T-helper 2 cell (primary cell): ENCODE results near the gene MYO1A.

Experiments
- DNase-seq, 5 experiments: peaks; one replicate each; pipeline versions ENCODE4 v3.0.0 to v3.0.0-alpha.2; 2012 to 2022
- total RNA-seq, 2 donors: gene quantifications; one replicate each; lab custom pipeline; 2026; lab: John Stamatoyannopoulos, UW

The MYO1A gene
- 0.34 to 0.62 reads per million in 2 donors for total RNA-seq

DNA sequence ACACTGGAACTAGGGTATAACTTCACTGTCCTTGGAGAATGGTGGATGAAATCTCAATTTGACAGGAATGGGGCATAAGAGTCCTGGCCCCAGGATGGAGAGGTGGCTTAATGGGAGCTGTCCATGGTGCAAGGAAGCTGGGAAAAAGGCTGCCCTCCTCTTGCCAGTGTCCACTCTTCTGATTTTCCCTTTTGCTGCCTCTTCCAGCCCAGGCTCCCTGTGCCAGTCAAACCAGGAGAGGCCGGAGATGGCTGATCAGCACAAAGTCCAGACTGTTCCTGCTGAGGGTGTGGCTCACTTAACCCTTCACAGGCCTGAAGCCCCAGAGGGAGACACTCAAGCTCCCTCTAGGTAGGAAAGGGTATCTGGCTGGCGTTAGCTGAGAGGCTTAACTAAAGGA, at the start of gene MYO1A:
MYO1A (minus strand) TSS at position 240 of the 400 bp plus-strand sequence. CDS start 1,806 bp downstream, outside the sequence.
- no peak for DNase-seq

DNA sequence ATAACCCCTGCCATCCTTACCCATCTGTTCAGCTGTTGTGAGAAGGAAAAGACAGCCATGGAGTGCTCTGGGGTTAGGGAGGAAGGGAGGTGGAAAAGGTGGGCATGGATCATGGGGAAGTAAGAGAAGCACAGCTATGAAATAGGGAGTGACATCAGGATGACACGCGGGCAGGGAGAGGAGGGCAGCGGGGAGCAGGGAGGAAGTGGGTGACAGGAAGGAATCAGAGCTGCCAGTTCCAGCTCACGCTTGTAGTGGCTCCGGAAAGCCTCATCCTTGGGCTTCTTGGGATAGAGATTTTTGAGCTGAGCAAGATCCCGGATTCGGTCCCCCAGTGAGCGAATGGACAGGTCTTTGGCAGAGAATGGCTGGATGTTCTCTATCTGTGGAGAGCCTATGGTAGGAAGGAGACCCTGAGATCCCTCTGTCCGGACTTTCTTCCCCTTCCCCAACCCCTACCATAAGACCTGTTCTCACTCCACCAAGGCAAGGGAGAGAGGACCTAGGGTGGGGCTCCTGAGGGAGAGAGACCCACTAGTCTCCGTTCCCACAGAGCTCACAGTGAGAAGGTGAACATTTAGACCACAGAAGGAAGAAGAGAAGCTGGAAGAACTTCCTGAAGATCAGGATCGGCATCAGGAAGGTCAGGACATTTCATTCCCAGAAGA, 49.3 kb upstream of the MYO1A start:
- DNase-seq, result no peak

DNA sequence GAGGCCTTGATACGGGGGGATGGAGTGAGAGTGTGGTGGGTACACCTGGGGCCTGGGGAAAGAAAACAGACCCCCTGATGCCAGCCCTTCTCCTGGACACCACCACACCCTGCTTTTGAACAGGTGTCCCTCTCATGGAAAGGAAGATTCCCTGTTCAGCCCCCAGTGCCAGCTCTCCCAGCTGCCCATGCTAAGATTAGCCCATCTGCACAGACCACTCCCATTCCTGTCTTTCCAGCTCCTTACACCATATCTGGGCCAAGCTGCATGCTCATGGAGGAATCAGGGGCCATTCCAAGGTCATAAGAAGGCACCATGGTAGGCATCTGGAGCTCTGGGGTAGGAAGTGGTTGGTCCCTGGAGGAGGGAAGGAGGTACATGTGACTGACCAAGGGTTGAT, 48.6 kb upstream of the MYO1A start:
- no peak for DNase-seq

DNA sequence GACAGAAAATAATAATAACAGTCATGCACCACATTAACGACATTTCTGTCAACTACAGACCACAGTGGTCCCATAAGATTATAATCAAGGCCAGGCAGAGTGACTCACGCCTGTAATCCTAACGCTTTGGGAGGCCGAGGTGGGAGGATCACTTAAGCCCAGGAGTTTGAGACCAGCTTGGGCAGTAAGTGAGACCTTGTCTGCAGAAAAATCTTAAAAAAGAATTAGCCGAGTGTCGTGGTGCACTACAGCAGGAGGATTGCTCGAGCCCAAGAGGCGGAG, 47.6 kb upstream of the MYO1A start:
- DNase-seq, result no peak

DNA sequence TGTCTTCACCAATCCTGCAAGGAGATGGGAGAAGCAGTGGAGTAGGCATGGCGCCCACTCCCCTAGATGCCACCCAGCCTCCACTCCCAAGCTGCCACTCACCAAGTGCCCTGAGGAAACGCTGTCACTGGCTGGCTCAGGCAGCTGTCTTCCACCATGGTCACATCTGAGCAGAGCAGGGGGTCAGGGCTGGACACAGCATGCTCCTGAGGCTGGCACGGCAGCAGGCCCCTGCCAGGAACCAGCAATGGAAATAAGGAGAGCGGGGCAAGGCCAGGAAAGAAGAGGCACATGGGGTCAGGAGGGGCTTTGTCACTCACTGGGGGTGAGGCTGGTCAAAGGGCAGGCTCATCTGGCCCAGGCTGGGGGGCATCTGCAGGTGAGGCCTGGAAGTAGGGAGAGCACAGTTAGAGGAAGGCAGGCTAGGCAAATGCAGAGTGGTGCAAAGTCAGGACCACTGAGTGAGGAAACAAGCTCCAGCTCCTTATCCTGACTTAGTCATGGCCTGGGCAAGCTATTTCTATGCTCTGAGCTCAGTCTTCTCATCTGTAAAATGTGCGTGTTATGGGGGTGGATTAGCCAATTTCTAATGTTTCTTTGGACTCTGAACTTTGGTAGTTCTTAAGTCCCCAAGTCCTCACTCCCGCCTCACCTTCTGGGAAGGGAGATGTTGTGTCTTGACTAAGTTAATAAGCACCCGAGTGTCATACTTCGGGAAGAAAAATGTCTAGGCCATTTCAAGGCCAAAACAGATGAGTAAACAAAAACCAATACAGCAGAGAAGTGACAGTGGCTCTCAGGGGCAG, 47.0 kb upstream of the MYO1A start:
- no peak for DNase-seq

DNA sequence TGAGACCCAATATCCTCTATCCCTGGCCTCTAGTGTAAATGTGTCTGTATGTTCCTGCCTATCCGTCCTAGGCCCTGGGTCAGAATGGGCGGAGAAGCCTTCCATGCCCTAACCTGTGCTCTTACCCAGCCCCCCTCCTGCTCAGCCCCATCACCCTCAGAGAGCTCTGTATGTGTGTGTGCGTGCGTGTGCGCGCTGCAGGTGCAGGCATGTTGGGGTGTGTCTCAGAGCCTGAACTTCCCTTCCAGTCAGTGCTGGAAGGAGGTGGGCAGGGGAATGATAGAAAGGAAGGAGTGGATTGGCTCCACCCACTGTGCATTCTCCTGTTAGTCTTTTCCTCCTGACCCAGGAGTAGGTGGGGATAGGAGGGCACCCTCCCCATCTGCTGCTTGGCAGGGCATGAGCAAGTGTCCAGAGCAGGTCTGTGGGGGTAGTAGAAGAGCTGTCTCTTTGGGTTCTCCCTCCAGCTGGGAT, 46.2 kb upstream of the MYO1A start:
- DNase-seq, result no peak

DNA sequence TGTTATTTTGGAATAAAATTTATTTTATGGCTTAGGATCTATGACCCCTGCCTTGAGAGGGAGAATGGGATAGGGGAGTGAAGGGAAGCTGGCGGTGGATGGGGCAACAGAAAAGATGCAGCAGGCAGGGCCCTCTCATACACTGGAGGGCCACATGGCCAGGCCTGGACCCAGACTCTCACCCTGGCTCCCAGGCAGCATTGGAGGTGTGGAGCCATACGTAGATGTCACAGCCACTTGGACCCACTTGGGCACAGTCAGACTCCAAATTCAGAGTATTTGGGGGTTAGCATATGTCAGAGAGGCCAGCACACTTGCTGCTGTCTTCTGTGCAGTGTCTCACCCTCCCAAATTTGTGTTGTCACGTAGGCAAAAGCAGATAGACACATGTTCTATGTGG, 45.5 kb upstream of the MYO1A start:
- no peak for DNase-seq

DNA sequence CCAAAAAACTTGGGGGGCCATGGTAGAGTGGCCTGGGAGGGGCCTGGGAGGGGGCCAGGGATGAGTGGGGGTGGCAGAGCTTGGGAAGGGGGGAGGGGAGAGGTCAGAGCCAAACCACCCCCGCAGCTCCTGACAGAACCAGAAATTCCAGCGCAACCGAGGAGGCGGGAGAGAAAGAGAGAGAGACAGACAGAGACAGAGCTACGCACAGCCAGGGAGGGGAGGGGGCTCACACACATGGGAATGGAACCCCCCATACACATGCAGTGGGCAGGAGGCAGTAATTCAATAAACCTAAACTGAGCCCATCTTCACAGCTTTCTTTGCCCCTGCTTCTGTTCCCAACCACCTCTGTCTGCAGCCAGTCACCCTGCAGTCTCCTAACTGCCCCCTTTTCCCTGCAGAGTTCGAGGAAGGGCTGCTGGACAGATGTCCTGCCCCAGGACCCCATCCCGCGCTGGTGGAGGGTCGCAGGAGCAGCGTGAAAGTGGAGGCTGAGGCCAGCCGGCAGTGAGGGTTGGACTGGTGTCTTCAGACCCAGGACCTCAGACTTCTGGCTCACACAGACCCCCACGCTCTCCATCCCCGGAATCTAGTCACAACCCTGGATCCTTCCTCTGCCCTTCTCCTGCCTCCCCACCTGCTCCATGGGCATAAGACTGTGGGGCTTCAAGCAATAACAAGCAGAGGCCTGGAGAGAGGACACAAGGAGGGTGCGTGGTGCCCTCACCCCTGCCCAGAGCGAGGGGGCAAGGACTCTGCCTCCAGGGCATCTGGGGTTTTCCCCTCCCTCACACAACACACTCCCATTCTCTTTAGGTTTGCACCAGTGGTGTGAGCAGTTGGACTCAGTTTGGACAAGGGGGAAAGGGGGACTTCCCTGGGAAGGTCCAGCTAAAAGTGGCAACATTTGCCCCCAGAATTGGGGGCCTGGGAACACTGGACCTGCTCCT, 44.6 kb upstream of the MYO1A start:
- no peak for DNase-seq

DNA sequence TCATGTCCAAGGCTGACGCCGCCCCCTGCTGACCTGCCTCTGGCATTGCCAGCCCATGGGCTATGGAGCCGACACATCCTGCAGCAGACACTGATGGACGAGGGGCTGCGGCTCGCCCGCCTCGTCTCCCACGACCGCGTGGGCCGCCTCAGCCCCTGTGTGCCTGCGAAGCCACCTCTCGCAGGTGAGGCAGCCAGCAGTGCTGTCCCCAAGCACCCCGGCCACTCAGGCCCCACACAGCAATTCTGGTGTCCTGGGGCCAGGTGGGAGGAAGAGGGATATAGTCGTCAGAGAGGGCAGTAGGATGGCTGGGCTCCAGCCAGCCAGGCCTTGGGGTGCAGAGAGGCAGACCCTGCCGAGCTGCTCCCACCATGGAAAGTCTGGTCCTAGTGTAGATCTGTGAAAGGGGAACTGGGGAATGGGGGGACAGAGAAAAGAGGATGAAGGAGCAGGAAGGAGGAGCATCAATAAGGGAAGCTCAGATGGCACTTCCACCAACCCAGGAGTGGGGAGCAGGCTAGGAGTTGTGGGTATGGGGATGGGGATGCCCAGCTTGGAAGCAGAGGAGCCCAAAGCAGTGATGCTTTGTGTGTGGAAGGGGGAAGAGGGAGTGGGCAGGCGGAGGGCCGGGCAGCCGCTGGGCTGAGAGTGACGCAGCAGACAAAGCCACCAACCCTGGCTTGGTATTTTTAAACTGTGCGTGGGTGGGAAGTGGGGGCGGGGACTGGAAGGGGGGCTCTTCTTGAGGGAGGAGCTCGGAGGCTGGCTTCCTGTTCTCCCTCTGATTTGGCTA, 43.7 kb upstream of the MYO1A start:
- peak in 4 of 5 experiments; percentile 46 to 67 (median 53) for DNase-seq

DNA sequence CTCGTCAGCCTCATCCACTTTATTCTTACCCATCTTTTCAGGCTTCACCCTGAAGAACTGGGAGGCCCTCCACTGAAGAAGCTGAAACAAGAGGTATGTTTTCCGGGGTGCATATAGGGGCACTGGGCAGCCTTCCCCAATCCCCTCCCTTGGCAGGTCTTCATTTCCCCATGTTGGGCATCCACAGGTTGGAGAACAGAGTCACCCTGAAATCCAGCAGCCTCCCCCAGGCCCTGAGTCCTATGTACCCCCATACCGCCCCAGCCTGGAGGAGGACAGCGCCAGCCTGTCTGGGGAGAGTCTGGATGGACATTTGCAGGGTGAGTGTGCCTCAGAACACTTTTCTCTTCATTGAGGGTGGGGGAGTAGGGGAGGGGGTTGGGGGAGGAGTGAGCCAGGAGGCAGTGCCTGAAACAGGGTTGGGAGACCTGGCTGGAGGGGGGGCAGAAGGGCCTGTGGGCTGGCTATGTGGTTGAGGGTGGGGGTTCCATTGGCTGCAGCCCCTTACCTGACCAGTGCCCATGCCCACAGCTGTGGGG, 43.0 kb upstream of the MYO1A start:
- DNase-seq, result no peak

DNA sequence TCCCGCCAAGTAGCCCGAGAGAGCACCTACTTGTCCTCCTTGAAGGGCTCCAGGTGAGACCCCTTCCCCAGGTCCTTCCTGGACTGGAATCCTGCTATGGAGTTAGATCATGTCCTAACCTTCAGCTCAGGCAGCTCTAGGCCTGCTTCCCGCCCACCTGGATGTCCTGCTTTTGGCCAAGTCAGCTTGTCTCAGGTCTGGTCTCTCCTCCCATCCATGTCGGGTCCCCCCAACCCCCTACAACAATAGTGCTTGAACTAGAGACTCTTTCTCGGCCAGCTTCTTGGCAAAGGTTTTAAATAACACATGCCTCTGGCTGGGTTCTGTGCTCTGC, 42.6 kb upstream of the MYO1A start:
- no peak for DNase-seq

DNA sequence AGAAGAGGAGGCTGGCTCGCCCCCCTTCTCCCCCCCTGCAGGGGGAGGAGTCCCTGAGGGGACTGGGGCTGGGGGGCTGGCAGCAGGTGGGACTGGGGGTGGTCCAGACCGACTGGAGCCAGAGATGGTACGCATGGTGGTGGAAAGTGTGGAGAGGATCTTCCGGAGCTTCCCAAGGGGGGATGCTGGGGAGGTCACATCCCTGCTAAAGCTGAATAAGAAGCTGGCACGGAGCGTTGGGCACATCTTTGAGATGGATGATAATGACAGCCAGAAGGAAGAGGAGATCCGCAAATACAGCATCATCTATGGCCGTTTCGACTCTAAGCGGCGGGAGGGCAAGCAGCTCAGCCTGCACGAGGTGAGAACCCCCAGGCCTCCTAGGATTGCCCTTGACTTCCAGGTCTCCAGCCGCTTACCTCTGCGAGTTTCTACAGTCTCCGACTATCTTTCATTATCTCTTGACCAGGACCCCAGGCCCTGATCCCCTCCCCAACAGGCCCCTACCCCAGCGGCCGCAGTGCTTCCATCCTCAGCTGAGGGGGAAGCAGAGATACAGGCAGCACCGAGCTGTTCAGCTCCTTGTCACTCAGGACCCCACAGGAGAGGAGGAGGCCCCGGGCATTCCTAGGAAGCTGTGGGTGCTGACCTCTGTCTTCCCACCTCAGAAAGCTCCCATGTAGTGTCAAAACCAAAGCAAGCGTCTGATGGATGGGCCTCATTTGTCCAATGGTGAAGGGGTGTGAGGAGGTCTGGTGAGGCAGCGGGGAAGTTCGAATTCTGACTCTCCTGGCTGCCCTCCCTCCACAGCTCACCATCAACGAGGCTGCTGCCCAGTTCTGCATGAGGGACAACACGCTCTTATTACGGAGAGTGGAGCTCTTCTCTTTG, 42.0 kb upstream of the MYO1A start:
- DNase-seq, result no peak

DNA sequence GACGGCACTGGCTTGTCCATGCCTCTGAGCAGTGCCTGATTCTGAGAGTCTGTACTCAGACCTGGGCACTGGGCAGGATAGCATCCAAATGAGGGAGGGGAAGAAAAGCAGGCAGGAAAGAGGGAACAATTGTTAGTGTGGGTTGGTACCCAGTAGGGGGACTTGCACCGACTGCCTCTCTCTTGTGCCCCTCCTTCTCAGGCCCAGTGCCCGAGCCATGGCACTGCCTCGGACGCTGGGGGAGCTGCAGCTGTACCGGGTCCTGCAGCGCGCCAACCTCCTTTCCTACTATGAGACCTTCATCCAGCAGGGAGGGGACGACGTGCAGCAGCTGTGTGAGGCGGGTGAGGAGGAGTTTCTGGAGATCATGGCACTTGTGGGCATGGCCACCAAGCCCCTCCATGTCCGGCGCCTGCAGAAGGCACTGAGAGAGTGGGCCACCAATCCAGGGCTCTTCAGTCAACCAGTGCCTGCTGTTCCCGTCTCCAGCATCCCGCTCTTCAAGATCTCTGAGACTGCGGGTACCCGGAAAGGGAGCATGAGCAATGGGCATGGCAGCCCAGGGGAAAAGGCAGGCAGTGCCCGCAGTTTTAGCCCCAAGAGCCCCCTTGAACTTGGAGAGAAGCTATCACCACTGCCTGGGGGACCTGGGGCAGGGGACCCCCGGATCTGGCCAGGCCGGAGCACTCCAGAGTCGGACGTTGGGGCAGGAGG, 41.2 kb upstream of the MYO1A start:
- DNase-seq, result no peak

DNA sequence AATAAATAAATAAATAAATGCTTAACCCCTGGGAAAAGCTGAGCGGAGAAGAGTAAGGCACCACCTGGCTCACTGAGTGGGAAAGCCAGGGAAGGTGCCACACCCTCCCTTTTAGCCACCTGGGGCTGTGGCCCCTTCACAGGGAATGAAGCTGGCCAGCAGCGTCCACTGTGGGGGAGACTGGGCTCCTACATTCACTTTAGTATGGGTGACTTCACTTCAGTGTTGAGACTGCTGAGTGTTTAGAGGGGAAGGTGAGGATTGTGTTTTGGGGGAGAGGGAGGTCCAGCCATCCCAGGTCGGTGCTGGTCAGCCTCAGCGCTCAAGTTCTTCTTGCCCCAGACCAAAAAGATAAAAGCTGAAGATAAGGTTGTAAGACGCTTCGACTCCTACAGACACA, 40.6 kb upstream of the MYO1A start:
- no peak for DNase-seq

DNA sequence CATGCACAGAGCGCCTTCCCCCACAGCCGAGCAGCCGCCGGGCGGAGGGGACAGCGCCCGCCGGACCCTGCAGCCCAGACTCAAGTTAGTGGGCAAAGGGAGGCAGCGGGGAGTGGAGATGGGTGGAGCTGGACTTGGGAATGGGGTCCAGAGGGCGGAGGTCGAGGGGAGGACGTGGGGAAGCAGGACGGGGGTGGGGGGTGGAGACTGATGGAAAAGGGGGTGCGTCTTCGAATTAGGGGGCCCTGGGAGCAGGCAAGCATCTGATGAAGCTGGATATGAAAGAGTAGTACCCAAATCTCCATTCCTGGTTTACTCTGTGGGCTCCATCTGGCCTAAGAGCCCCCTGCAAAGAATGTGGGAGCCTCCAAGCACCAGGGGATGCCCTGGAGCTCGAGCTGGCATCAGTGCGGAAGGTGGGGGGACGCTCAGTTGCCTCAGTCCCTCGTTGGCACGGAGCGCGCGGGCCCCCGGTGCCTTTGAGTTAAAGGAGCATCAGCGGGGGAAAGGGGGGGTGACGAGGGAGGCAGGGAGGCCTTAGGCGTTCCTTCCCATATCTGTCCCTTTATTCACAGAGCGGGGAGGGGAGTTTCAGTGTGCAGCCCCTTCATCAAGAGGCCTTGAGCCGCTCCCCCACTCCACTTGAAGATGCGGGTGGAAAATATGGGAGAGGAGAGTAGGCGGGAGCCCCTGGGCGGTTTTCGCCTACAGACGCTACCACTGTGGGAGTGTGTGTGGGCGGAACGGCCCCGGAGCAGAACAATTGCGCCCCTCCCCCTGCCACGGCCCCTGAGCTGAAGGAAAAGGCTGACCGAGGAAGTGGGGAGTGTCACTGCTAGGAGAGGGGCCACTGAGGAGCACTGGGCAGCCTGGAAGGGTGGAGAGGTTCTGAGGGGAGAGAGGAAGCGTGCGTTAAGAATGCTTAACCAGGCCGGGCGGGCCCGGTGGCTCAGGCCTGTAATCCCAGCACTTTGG, 39.6 kb upstream of the MYO1A start:
- peak in 4 of 5 experiments; percentile 30 to 54 (median 40) for DNase-seq

DNA sequence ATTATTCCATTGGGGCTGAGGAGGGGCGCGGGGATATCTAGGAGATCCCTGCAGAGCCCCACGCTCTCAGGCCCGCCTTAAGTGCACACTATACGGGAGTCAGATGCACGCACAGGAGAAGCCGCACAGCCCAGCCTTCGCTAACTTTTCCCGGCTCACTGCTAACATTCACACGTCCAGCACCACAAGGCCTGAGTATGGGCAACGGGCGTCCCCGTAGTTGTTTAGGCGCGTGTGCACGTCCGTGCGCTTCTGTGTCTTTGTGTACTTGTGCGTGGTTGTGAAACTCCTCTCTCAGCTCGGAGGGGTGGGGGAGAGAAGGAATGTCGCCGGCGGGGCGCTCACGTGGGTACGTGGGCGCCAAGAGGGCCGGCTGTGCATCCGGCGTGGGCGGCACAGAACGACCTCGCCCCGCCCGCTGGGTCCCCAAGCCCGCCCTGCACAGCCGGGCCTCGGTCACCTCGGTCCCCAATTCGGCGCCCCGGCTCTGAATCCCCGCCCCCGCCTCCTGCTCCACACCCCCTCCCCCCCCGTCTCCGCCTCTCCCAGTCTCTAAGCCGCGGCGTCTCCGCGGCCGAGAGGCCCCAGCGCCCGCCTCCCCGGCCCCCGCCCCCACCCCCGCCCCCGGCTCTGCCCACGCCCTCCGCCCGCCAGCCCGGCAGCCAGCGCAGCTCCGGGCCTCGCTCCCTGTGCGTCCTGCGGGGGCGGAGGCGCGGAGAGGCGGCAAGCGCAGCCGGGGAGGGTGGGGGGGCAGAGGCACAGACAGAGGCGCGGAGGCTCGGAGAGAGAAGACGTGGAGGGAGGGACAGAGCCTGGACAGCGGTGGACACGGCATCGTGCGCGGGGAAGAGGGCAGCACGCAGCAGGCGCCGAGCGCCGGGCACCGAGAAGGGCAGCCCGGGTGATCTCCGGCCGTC, 38.7 kb upstream of the MYO1A start, which contains the start of gene NAB2:
NAB2 (plus strand) TSS at position 761 of the 917 bp plus-strand sequence. CDS start 158 bp downstream, outside the sequence.
- DNase-seq, result peak; percentile 65 to 97 (median 91)

DNA sequence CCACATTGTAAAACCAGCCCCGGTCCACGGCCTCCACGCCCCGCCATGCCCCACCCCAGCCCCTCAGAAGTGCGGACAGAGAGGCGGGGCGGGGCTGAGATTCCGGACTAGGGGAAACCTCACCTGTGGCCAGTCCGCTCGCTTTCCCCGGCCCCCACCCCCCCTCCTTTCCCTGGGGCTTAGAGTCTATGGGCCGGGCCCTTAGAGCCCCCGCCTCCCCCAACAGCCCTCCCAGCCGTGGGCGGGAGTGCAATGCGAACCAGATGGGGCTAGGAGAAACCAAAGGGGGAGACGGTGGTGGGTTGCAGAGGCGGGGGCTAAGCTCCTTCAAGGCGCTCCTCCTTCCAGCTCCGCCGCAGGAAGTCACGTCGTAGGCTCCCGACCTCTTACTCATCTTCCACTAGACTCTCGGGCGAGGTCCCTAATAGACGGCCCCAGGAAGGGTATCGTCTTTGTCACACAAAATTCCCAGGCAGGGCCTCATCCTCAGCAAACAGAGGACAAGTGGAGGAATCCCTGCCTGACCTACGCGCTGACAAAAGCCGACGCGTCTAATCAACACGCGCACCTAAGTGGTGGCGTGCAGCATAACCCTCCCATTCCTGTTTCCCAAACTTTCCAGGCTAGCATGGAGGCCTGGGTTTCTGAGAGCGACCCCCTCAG, 37.9 kb upstream of the MYO1A start:
- DNase-seq, result peak; percentile 47 to 83 (median 71)
